Common myeloid progenitor, CD34-positive (primary cell): ENCODE data around the gene PNCK.
"Not testable (repeated sequence)": the region's sequence is repeated elsewhere in the genome, so short reads cannot be mapped to it uniquely, and the experiment has no call there.

Source experiments
- CTCF ChIA-PET: fragments of 350-600 bp; sonication (Branson Sonifier 250); formaldehyde crosslinking; loops from one replicate; lab custom pipeline; 2021; ENCODE audit warnings: antibody characterized with exemption; lab: Charles Lee
- POLR2A ChIA-PET: fragments of 350-600 bp; sonication (Branson Sonifier 250); formaldehyde crosslinking; loops from one replicate; lab custom pipeline; 2021; ENCODE audit warnings: antibody characterized with exemption; lab: Charles Lee
- DNase-seq, 3 donors: peaks; one replicate each; pipeline versions ENCODE4 v3.0.0 to v3.0.0-alpha.2; 2013
- H3K27ac ChIP-seq, 2 experiments: 1 replicate in 1 of 2; 2 replicates in 1 of 2; pipeline ENCODE4 v1.7.0; 2013; ENCODE audit warnings: inconsistent platforms in 2 of 2, low read length in 2 of 2, mild to moderate bottlenecking in 2 of 2, low read depth in 1 of 2, moderate library complexity in 1 of 2; ENCODE audit not compliant: severe bottlenecking in 2 of 2, insufficient read depth in 1 of 2, poor library complexity in 1 of 2
- H3K27me3 ChIP-seq, 5 experiments: replicated peaks in 2 of 5; 1 replicate in 3 of 5; 2 replicates in 2 of 5; pipeline versions ENCODE4 v1.6.1 to v1.7.0; 2013; ENCODE audit warnings: low read length in 4 of 5, mild to moderate bottlenecking in 2 of 5, moderate library complexity in 2 of 5, inconsistent platforms in 1 of 5; ENCODE audit not compliant: insufficient read depth in 5 of 5, control insufficient read depth in 4 of 5
- H3K36me3 ChIP-seq, 4 experiments: 1 replicate in 2 of 4; 2 replicates in 2 of 4; pipeline versions ENCODE4 v1.6.1 to v1.7.0; 2013; ENCODE audit warnings: low read length in 3 of 4, control low read depth in 1 of 4, mild to moderate bottlenecking in 1 of 4; ENCODE audit not compliant: control insufficient read depth in 4 of 4, insufficient read depth in 4 of 4
- H3K4me1 ChIP-seq, 4 experiments: 1 replicate in 3 of 4; 2 replicates in 1 of 4; pipeline versions ENCODE4 v1.6.1 to v1.7.1; 2013; ENCODE audit warnings: low read length in 3 of 4, mild to moderate bottlenecking in 3 of 4, control low read depth in 1 of 4, inconsistent platforms in 1 of 4, moderate library complexity in 1 of 4; ENCODE audit not compliant: control insufficient read depth in 4 of 4, insufficient read depth in 4 of 4; ENCODE audit errors: control extremely low read depth in 1 of 4
- H3K4me3 ChIP-seq, 7 experiments: 1 replicate in 4 of 7; 2 replicates in 3 of 7; pipeline versions ENCODE4 v1.5.1 to v1.7.0; 2013; ENCODE audit warnings: mild to moderate bottlenecking in 7 of 7, low read length in 6 of 7, moderate library complexity in 6 of 7, inconsistent platforms in 2 of 7, low read depth in 2 of 7, control low read depth in 1 of 7; ENCODE audit not compliant: insufficient read depth in 4 of 7, control insufficient read depth in 1 of 7; ENCODE audit errors: extremely low read depth in 1 of 7
- H3K9me3 ChIP-seq, 5 experiments: 1 replicate in 4 of 5; 2 replicates in 1 of 5; pipeline versions ENCODE4 v1.6.1 to v1.7.1; 2013; ENCODE audit warnings: low read length in 4 of 5, mild to moderate bottlenecking in 2 of 5, inconsistent platforms in 1 of 5, low read depth in 1 of 5, moderate library complexity in 1 of 5; ENCODE audit not compliant: control insufficient read depth in 4 of 5, insufficient read depth in 2 of 5; ENCODE audit errors: control extremely low read depth in 1 of 5
- WGBS: methylation state at CpG from one replicate; pipeline ENCODE4 v1.1.5; 2013; ENCODE audit not compliant: insufficient coverage; 5-methylcytosine and 5-hydroxymethylcytosine counted together

The PNCK gene

GRCh38 chrX:153694687-153695270 lies 21.2 kb upstream of the PNCK start:
- H3K36me3 ChIP-seq = peaks cover 0 to 12% (median 0%) of the 10 kb centered on the region in 4 experiments
- H3K27ac ChIP-seq = no peak overlapping the region
- ChIA-PET CTCF (interaction anchor here (1.1 kb wide), 1 partner anchor 15 kb away, joined by 3 read pairs; no protein-coding TSS in a partner anchor), POLR2A (no interaction called here)
- no peaks in the 10 kb centered on the region for H3K9me3 ChIP-seq
- no peak for DNase-seq
- WGBS = 89% methylated on average over 21 of the region's 23 CpGs
- peaks cover 0 to 21% (median 0%) of the 10 kb centered on the region in 5 experiments for H3K27me3 ChIP-seq
- H3K4me1 ChIP-seq = no peaks in the 10 kb centered on the region
- H3K4me3 ChIP-seq = no peak overlapping the region

GRCh38 chrX:153694256-153694655 lies 20.6 kb upstream of the PNCK start:
- H3K36me3 ChIP-seq = peaks cover 0 to 12% (median 0%) of the 10 kb centered on the region in 4 experiments

GRCh38 chrX:153693216-153694086 lies 19.8 kb upstream of the PNCK start:
- peaks cover 0 to 30% (median 0%) of the 10 kb centered on the region in 5 experiments for H3K27me3 ChIP-seq
- peaks cover 0 to 7% (median 0%) of the 10 kb centered on the region in 4 experiments for H3K36me3 ChIP-seq
- H3K27ac ChIP-seq = no peak overlapping the region
- no peak overlapping the region for H3K4me3 ChIP-seq
- POLR2A ChIA-PET = no interaction called here
- H3K9me3 ChIP-seq = no peaks in the 10 kb centered on the region
- peaks cover 0 to 2% (median 0%) of the 10 kb centered on the region in 4 experiments for H3K4me1 ChIP-seq
- DNase-seq = no peak
- 86% methylated on average over 17 of the region's 31 CpGs for WGBS
- CTCF ChIA-PET = interaction anchor here (0.7 kb wide), 1 partner anchor 15 kb away, joined by 3 read pairs; no protein-coding TSS in a partner anchor

More at GRCh38 chrX:153694256-153694655, 20.6 kb upstream of the PNCK start:
- DNase-seq, POLR2A ChIA-PET, H3K4me3 ChIP-seq, H3K9me3 ChIP-seq, CTCF ChIA-PET, H3K4me1 ChIP-seq, H3K27ac ChIP-seq: not testable (repeated sequence)
- 88% methylated on average over 14 of the region's 16 CpGs for WGBS
- H3K27me3 ChIP-seq = peaks cover 0 to 25% (median 0%) of the 10 kb centered on the region in 5 experiments

DNA sequence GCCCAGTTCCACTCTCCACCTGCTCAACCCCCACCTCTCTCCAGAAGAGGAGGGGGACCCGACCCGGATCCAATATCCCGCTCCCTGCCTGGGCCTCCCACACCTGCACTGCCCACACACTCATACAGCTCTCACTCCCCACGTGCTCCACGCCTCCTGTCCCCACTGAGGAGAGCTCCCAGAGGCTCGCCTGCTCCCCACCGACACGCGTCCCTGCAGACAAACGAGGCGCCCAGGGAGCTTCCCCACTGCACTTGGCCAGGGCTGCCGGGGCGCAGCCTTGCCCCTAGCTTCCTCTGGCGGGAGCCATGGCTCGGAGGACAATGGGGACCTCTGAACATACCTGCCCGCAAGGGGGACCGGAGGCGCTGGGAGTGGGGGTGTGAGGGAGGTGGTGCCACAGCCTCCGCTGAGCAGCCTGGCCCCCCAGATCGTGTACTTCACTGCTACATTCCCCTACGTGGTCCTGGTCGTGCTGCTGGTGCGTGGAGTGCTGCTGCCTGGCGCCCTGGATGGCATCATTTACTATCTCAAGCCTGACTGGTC lies 19.1 kb upstream of the PNCK start:
- DNase-seq = no peak
- H3K36me3 ChIP-seq = peaks cover 0 to 5% (median 0%) of the 10 kb centered on the region in 4 experiments
- ChIA-PET POLR2A (no interaction called here), CTCF (interaction anchor here (0.7 kb wide), 1 partner anchor 16 kb away, joined by 3 read pairs; no protein-coding TSS in a partner anchor)
- WGBS = 76% methylated on average over 21 of the region's 24 CpGs
- no peaks in the 10 kb centered on the region for H3K9me3 ChIP-seq
- H3K4me3 ChIP-seq = no peak overlapping the region
- peaks cover 0 to 2% (median 0%) of the 10 kb centered on the region in 4 experiments for H3K4me1 ChIP-seq
- H3K27ac ChIP-seq = no peak overlapping the region
- peaks cover 0 to 31% (median 0%) of the 10 kb centered on the region in 5 experiments for H3K27me3 ChIP-seq

GRCh38 chrX:153692003-153692402 lies 18.4 kb upstream of the PNCK start:
- Histone ChIP-seq H3K4me1 (peaks cover 0 to 3% (median 0%) of the 10 kb centered on the region in 4 experiments), H3K4me3 (no peak overlapping the region), H3K27ac (no peak overlapping the region), H3K27me3 (peaks cover 0 to 34% (median 0%) of the 10 kb centered on the region in 5 experiments), H3K9me3 (no peaks in the 10 kb centered on the region), H3K36me3 (no peaks in the 10 kb centered on the region)
- DNase-seq = no peak
- POLR2A ChIA-PET = no interaction called here
- 80% methylated on average over 1 of the region's 4 CpGs for WGBS
- CTCF ChIA-PET = no interaction called here

- H3K36me3 ChIP-seq, POLR2A ChIA-PET, H3K4me1 ChIP-seq, CTCF ChIA-PET, H3K4me3 ChIP-seq, H3K9me3 ChIP-seq, H3K27ac ChIP-seq, DNase-seq: not testable (repeated sequence)
- H3K27me3 ChIP-seq = peaks cover 0 to 41% (median 0%) of the 10 kb centered on the region in 5 experiments
- 96% methylated on average over 12 of the region's 21 CpGs for WGBS
Observed at GRCh38 chrX:153691032-153691827, 17.6 kb upstream of the PNCK start.
